ENCODE data around the gene AURKAIP1. TPM values are rescaled to one million over a fixed set of nuclear protein-coding genes. Genes with fewer than 3 reads are reported as not detected.
"Not testable (repeated sequence)": the region's sequence is repeated elsewhere in the genome, so short reads cannot be mapped to it uniquely, and the experiment has no call there.

AURKAIP1 gene
- total and polyA plus RNA-seq, 4 donors = 38.4 to 175 (median 97.7) TPM

DNA sequence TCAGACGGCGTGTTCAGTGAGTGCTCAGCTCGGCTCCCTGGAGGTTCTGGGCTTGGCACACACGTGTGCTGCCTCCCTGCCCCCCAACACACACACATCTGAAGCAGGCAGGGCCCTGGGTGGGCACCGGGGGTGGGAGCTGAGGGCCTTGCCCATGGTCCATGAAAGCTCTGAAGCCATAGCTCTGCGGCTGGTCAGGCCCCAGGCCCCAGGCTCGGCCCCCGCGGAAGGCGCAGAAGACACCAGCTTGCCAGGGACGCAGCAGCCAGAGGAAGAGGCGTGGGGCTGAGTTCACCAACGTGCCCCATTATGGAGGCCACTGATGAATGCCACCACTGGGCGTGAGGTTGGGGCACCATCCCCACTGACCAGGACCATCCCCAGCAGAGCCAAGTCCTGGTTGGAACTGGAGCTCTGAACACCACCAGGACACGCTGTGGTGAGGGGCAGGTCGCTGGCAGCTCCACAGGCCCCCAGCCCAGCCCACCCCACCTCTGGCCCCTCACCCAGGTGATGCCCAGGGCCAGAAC is 4.2 kb downstream of the AURKAIP1 start:
- H3K27me3 ChIP-seq (ENCODE audit: control insufficient read depth in 4 of 4, insufficient read depth in 4 of 4, low read length in 3 of 4) = no peaks in the 10 kb centered on the region
- no peak overlapping the region for H3K9ac ChIP-seq (ENCODE audit: low read depth in 1 of 2, low read length in 2 of 2)
- WGBS = 84% methylated on average over 16 of the region's 16 CpGs

DNA sequence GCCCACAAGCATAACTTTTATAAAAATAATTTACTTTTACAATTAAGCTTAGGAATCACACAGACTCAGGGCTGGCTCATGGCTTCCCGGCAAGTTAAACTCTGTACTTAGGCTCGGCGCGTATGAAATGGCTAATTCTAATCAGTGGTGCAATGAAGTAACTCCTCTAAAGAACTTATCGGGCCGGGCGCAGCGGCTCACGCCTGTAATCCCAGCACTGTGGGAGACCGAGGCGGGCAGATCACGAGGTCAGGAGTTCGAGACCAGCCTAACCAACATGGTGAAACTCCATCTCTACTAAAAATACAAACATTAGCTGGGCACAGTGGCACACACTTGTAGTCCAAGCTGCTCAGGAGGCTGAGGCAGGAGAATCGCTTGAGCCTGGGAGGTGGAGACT is 4.9 kb downstream of the AURKAIP1 start:
- H3K27me3 ChIP-seq (ENCODE audit: control insufficient read depth in 4 of 4, insufficient read depth in 4 of 4, low read length in 3 of 4); DNase-seq (ENCODE audit: low spot score); H3K36me3 ChIP-seq (ENCODE audit: control insufficient read depth in 4 of 4, insufficient read depth in 3 of 4, low read depth in 1 of 4, low read length in 3 of 4); H3K9me3 ChIP-seq (ENCODE audit: control insufficient read depth in 4 of 4, low read length in 3 of 4); H3K4me3 ChIP-seq (ENCODE audit: low read depth in 1 of 3, low read length in 3 of 3); H3K9ac ChIP-seq (ENCODE audit: low read depth in 1 of 2, low read length in 2 of 2); H3K27ac ChIP-seq (ENCODE audit: low read depth in 1 of 2, low read length in 2 of 2): not testable (repeated sequence)
- peaks cover 7 to 27% (median 24%) of the 10 kb centered on the region in 4 donors for H3K4me1 ChIP-seq (ENCODE audit: control insufficient read depth in 4 of 4, insufficient read depth in 4 of 4, low read length in 3 of 4)
- WGBS = 93% methylated on average over 14 of the region's 14 CpGs

More for the DNA sequence above, 4.2 kb downstream of the AURKAIP1 start:
- DNase-seq (ENCODE audit: low spot score) = no peak
- Histone ChIP-seq H3K36me3 (ENCODE audit: control insufficient read depth in 4 of 4, insufficient read depth in 3 of 4, low read depth in 1 of 4, low read length in 3 of 4) (peaks cover 0 to 3% (median 0%) of the 10 kb centered on the region in 4 donors), H3K27ac (ENCODE audit: low read depth in 1 of 2, low read length in 2 of 2) (no peak overlapping the region), H3K4me3 (ENCODE audit: low read depth in 1 of 3, low read length in 3 of 3) (no peak overlapping the region), H3K9me3 (ENCODE audit: control insufficient read depth in 4 of 4, low read length in 3 of 4) (no peaks in the 10 kb centered on the region), H3K4me1 (ENCODE audit: control insufficient read depth in 4 of 4, insufficient read depth in 4 of 4, low read length in 3 of 4) (peaks cover 7 to 27% (median 24%) of the 10 kb centered on the region in 4 donors)
- TF ChIP-seq, protein P1, sequence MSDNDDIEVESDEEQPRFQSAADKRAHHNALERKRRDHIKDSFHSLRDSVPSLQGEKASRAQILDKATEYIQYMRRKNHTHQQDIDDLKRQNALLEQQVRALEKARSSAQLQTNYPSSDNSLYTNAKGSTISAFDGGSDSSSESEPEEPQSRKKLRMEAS (IDR thresholded peaks at IDR 0.05) = no peak
- TF ChIP-seq FOXA1 (IDR thresholded peaks at IDR 0.05) = no peak
- TF ChIP-seq, protein P2, sequence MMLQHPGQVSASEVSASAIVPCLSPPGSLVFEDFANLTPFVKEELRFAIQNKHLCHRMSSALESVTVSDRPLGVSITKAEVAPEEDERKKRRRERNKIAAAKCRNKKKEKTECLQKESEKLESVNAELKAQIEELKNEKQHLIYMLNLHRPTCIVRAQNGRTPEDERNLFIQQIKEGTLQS (IDR thresholded peaks at IDR 0.05) = no peak
- TF ChIP-seq, protein P3, sequence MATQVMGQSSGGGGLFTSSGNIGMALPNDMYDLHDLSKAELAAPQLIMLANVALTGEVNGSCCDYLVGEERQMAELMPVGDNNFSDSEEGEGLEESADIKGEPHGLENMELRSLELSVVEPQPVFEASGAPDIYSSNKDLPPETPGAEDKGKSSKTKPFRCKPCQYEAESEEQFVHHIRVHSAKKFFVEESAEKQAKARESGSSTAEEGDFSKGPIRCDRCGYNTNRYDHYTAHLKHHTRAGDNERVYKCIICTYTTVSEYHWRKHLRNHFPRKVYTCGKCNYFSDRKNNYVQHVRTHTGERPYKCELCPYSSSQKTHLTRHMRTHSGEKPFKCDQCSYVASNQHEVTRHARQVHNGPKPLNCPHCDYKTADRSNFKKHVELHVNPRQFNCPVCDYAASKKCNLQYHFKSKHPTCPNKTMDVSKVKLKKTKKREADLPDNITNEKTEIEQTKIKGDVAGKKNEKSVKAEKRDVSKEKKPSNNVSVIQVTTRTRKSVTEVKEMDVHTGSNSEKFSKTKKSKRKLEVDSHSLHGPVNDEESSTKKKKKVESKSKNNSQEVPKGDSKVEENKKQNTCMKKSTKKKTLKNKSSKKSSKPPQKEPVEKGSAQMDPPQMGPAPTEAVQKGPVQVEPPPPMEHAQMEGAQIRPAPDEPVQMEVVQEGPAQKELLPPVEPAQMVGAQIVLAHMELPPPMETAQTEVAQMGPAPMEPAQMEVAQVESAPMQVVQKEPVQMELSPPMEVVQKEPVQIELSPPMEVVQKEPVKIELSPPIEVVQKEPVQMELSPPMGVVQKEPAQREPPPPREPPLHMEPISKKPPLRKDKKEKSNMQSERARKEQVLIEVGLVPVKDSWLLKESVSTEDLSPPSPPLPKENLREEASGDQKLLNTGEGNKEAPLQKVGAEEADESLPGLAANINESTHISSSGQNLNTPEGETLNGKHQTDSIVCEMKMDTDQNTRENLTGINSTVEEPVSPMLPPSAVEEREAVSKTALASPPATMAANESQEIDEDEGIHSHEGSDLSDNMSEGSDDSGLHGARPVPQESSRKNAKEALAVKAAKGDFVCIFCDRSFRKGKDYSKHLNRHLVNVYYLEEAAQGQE (IDR thresholded peaks at IDR 0.05) = no peak
- no peak for TF ChIP-seq JUND (IDR thresholded peaks at IDR 0.05)
- TF ChIP-seq NR2F2 (IDR thresholded peaks at IDR 0.05) = no peak
- no peak for TF ChIP-seq EGR1 (IDR thresholded peaks at IDR 0.05; ENCODE audit: low read depth in 2 of 2)
- no peak for TF ChIP-seq GABPA (IDR thresholded peaks at IDR 0.05 in 1 of 2, conservative IDR thresholded peaks at IDR 0.05 in 1 of 2)
- TF ChIP-seq RAD21 (IDR thresholded peaks at IDR 0.05) = no peak
- TF ChIP-seq, protein P4, sequence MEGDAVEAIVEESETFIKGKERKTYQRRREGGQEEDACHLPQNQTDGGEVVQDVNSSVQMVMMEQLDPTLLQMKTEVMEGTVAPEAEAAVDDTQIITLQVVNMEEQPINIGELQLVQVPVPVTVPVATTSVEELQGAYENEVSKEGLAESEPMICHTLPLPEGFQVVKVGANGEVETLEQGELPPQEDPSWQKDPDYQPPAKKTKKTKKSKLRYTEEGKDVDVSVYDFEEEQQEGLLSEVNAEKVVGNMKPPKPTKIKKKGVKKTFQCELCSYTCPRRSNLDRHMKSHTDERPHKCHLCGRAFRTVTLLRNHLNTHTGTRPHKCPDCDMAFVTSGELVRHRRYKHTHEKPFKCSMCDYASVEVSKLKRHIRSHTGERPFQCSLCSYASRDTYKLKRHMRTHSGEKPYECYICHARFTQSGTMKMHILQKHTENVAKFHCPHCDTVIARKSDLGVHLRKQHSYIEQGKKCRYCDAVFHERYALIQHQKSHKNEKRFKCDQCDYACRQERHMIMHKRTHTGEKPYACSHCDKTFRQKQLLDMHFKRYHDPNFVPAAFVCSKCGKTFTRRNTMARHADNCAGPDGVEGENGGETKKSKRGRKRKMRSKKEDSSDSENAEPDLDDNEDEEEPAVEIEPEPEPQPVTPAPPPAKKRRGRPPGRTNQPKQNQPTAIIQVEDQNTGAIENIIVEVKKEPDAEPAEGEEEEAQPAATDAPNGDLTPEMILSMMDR (IDR thresholded peaks at IDR 0.05; ENCODE audit: low read depth, low read length, missing input control) = no peak
- TF ChIP-seq YY1 (IDR thresholded peaks at IDR 0.05) = no peak

DNA sequence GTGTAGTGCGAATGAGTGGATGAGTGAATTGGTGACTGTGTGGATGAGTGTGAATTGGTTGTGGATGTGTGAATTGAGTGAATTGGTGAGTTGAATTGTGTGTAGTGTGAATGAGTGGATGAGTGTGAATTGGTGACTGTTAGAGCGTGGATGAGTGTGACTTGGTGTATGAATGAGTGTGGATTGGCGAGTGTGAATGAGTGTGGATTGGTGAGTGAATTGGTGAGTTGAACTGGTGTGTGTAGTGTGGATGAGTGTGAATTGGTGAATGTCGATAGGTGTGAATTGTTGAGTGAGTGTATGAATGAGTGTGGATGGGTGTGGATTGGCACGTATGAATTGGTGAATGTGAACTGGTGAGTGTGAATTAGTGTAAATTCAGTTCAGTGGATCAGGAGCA is 7.7 kb downstream of the AURKAIP1 start:
- Histone ChIP-seq H3K27me3 (ENCODE audit: control insufficient read depth in 4 of 4, insufficient read depth in 4 of 4, low read length in 3 of 4) (no peaks in the 10 kb centered on the region), H3K36me3 (ENCODE audit: control insufficient read depth in 4 of 4, insufficient read depth in 3 of 4, low read depth in 1 of 4, low read length in 3 of 4) (no peaks in the 10 kb centered on the region), H3K4me1 (ENCODE audit: control insufficient read depth in 4 of 4, insufficient read depth in 4 of 4, low read length in 3 of 4) (peaks cover 0 to 7% (median 5%) of the 10 kb centered on the region in 4 donors), H3K27ac (ENCODE audit: low read depth in 1 of 2, low read length in 2 of 2) (no peak overlapping the region), H3K9me3 (ENCODE audit: control insufficient read depth in 4 of 4, low read length in 3 of 4) (no peaks in the 10 kb centered on the region), H3K9ac (ENCODE audit: low read depth in 1 of 2, low read length in 2 of 2) (no peak overlapping the region), H3K4me3 (ENCODE audit: low read depth in 1 of 3, low read length in 3 of 3) (no peak overlapping the region)
- 98% methylated on average over 5 of the region's 5 CpGs for WGBS
- no peak for DNase-seq (ENCODE audit: low spot score)
- TF ChIP-seq YY1 (IDR thresholded peaks at IDR 0.05) (no peak), RAD21 (IDR thresholded peaks at IDR 0.05) (no peak), FOXA1 (IDR thresholded peaks at IDR 0.05) (no peak), FOXA2 (IDR thresholded peaks at IDR 0.05) (no peak), NR2F2 (IDR thresholded peaks at IDR 0.05) (no peak), HNF4G (IDR thresholded peaks at IDR 0.05) (no peak), SP1 (IDR thresholded peaks at IDR 0.05) (no peak), TAF1 (conservative IDR thresholded peaks at IDR 0.05) (no peak)
- TF ChIP-seq, protein P5, sequence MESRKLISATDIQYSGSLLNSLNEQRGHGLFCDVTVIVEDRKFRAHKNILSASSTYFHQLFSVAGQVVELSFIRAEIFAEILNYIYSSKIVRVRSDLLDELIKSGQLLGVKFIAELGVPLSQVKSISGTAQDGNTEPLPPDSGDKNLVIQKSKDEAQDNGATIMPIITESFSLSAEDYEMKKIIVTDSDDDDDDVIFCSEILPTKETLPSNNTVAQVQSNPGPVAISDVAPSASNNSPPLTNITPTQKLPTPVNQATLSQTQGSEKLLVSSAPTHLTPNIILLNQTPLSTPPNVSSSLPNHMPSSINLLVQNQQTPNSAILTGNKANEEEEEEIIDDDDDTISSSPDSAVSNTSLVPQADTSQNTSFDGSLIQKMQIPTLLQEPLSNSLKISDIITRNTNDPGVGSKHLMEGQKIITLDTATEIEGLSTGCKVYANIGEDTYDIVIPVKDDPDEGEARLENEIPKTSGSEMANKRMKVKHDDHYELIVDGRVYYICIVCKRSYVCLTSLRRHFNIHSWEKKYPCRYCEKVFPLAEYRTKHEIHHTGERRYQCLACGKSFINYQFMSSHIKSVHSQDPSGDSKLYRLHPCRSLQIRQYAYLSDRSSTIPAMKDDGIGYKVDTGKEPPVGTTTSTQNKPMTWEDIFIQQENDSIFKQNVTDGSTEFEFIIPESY (IDR thresholded peaks at IDR 0.05) = no peak
- TF ChIP-seq, protein P3 (IDR thresholded peaks at IDR 0.05) = no peak
- TF ChIP-seq, protein P1 (IDR thresholded peaks at IDR 0.05) = no peak

Data from liver (tissue), 9 donors.